GM18498 (cell line): Measurements from ENCODE around the gene GCNT3.
"Not testable (repeated sequence)": the region's sequence is repeated elsewhere in the genome, so short reads cannot be mapped to it uniquely, and the experiment has no call there.

Source experiments
- ATAC-seq: cut with Tn5 transposase; IDR thresholded peaks from one replicate; pipeline ENCODE4 v1.9.1; 2021; ENCODE audit warnings: mild to moderate bottlenecking, moderate library complexity; ENCODE audit not compliant: unreplicated experiment

GCNT3 gene

GRCh38 chr15:59615661-59616060, 4.1 kb downstream of the GCNT3 start:
- no peak for ATAC-seq

- ATAC-seq = no peak
These were observed 4.8 kb downstream of the GCNT3 start for GRCh38 chr15:59616379-59616778.

- ATAC-seq = no peak
These were observed 6.8 kb downstream of the GCNT3 start for GRCh38 chr15:59618406-59618805.

GRCh38 chr15:59622289-59622688, 10.7 kb downstream of the GCNT3 start:
- no peak for ATAC-seq

- ATAC-seq = no peak
These were observed 21.1 kb downstream of the GCNT3 start for GRCh38 chr15:59632714-59633113.

GRCh38 chr15:59636184-59636583, 24.6 kb downstream of the GCNT3 start:
- no peak for ATAC-seq

- not testable (repeated sequence) for ATAC-seq
These were observed 25.9 kb downstream of the GCNT3 start for GRCh38 chr15:59637507-59637906.

- ATAC-seq = no peak
These were observed 30.8 kb downstream of the GCNT3 start for GRCh38 chr15:59642351-59642750.

- no peak for ATAC-seq
These were observed 33.2 kb downstream of the GCNT3 start for GRCh38 chr15:59644756-59645155.

GRCh38 chr15:59645812-59646211, 34.2 kb downstream of the GCNT3 start:
- not testable (repeated sequence) for ATAC-seq

GRCh38 chr15:59646277-59646676, 34.7 kb downstream of the GCNT3 start:
- no peak for ATAC-seq

- ATAC-seq = no peak
These were observed 35.5 kb downstream of the GCNT3 start for GRCh38 chr15:59647085-59647484.

GRCh38 chr15:59649603-59650002, 38.0 kb downstream of the GCNT3 start:
- ATAC-seq = no peak

- no peak for ATAC-seq
These were observed 42.5 kb downstream of the GCNT3 start for GRCh38 chr15:59654046-59654445.

- peak; percentile 99 for ATAC-seq
These were observed 45.5 kb downstream of the GCNT3 start, which contains the start of gene GTF2A2 for GRCh38 chr15:59656897-59657634. GTF2A2 (minus strand) TSS chr15:59657515; CDS start chr15:59652277, 5,238 bp downstream.

GRCh38 chr15:59657635-59658125, 46.1 kb downstream of the GCNT3 start:
- peak; percentile 10 for ATAC-seq

GRCh38 chr15:59659366-59659765, 47.8 kb downstream of the GCNT3 start:
- no peak for ATAC-seq

- no peak for ATAC-seq
These were observed 50.7 kb downstream of the GCNT3 start for GRCh38 chr15:59662260-59662659.

GRCh38 chr15:59668556-59668955, 57.0 kb downstream of the GCNT3 start:
- no peak for ATAC-seq
